Left forelimb (tissue), 1 donor: Measurements from ENCODE around the gene KCTD3.

Experiments
- DNase-seq: peaks from one replicate; pipeline ENCODE4 v3.0.0-alpha.2; 2018; ENCODE audit warnings: low spot score

Gene KCTD3

GRCh38 chr1:215557504-215557903, 9.6 kb upstream of the KCTD3 start:
- DNase-seq: no peak

- no peak for DNase-seq
Observed at GRCh38 chr1:215557992-215558626, 9.0 kb upstream of the KCTD3 start.

GRCh38 chr1:215567491-215568298, 591 bp downstream of the KCTD3 start:
- no peak for DNase-seq

GRCh38 chr1:215568299-215568692, 1.2 kb downstream of the KCTD3 start:
- DNase-seq: no peak

GRCh38 chr1:215569986-215570824, 3.1 kb downstream of the KCTD3 start:
- no peak for DNase-seq

GRCh38 chr1:215581896-215582295, 14.8 kb downstream of the KCTD3 start:
- no peak for DNase-seq

GRCh38 chr1:215583185-215583749, 16.2 kb downstream of the KCTD3 start:
- no peak for DNase-seq

- no peak for DNase-seq
Observed at GRCh38 chr1:215584389-215584788, 17.3 kb downstream of the KCTD3 start.

- no peak for DNase-seq
Observed at GRCh38 chr1:215589650-215590435, 22.7 kb downstream of the KCTD3 start.

GRCh38 chr1:215590779-215591491, 23.8 kb downstream of the KCTD3 start:
- no peak for DNase-seq

GRCh38 chr1:215594640-215595039, 27.5 kb downstream of the KCTD3 start:
- DNase-seq: no peak

GRCh38 chr1:215595231-215595630, 28.1 kb downstream of the KCTD3 start:
- no peak for DNase-seq

GRCh38 chr1:215597961-215598360, 30.9 kb downstream of the KCTD3 start:
- DNase-seq: no peak

GRCh38 chr1:215599418-215600074, 32.4 kb downstream of the KCTD3 start:
- DNase-seq: no peak

- DNase-seq: no peak
Observed at GRCh38 chr1:215600258-215600792, 33.2 kb downstream of the KCTD3 start.

- DNase-seq: no peak
Observed at GRCh38 chr1:215600867-215601266, 33.8 kb downstream of the KCTD3 start.

GRCh38 chr1:215601276-215601675, 34.2 kb downstream of the KCTD3 start:
- no peak for DNase-seq

GRCh38 chr1:215603319-215603718, 36.2 kb downstream of the KCTD3 start:
- no peak for DNase-seq

GRCh38 chr1:215605011-215605621, 38.0 kb downstream of the KCTD3 start:
- no peak for DNase-seq

GRCh38 chr1:215606036-215606435, 38.9 kb downstream of the KCTD3 start:
- DNase-seq: no peak
